IPS-15b (cell line): Measurements from ENCODE around the gene PRR20G.

Experiments used
- H3K27me3 ChIP-seq: one replicate; pipeline ENCODE4 v1.6.1; 2013; ENCODE audit warnings: low read length; ENCODE audit not compliant: control insufficient read depth, insufficient read depth
- H3K36me3 ChIP-seq: one replicate; pipeline ENCODE4 v1.6.1; 2013; ENCODE audit warnings: low read length; ENCODE audit not compliant: control insufficient read depth, insufficient read depth
- H3K4me1 ChIP-seq: one replicate; pipeline ENCODE4 v1.6.1; 2013; ENCODE audit warnings: mild to moderate bottlenecking, low read length; ENCODE audit not compliant: control insufficient read depth, insufficient read depth
- H3K4me3 ChIP-seq: one replicate; pipeline ENCODE4 v1.5.1; 2013; ENCODE audit warnings: low read depth, low read length
- H3K9ac ChIP-seq: one replicate; pipeline ENCODE4 v1.6.1; 2013; ENCODE audit warnings: low read depth, mild to moderate bottlenecking, low read length
- H3K9me3 ChIP-seq: one replicate; pipeline ENCODE4 v1.6.1; 2013; ENCODE audit warnings: mild to moderate bottlenecking, low read length; ENCODE audit not compliant: control insufficient read depth, insufficient read depth

The PRR20G gene

GRCh38 chr3:127275287-127275781 is 12.5 kb downstream of the PRR20G start:
- H3K36me3 ChIP-seq: no peaks in the 10 kb centered on the region
- H3K4me3 ChIP-seq: no peak overlapping the region
- no peaks in the 10 kb centered on the region for H3K4me1 ChIP-seq
- H3K9me3 ChIP-seq: peaks cover 11% of the 10 kb centered on the region
- H3K27me3 ChIP-seq: no peaks in the 10 kb centered on the region
- no peak overlapping the region for H3K9ac ChIP-seq

- Histone ChIP-seq H3K9ac (no peak overlapping the region), H3K9me3 (peaks cover 11% of the 10 kb centered on the region), H3K27me3 (no peaks in the 10 kb centered on the region), H3K4me1 (no peaks in the 10 kb centered on the region), H3K36me3 (no peaks in the 10 kb centered on the region), H3K4me3 (no peak overlapping the region)
Observed at GRCh38 chr3:127274200-127274760, 13.6 kb downstream of the PRR20G start.

GRCh38 chr3:127273206-127273605 is 14.6 kb downstream of the PRR20G start:
- no peaks in the 10 kb centered on the region for H3K36me3 ChIP-seq
- H3K4me1 ChIP-seq: no peaks in the 10 kb centered on the region
- H3K27me3 ChIP-seq: no peaks in the 10 kb centered on the region
- no peak overlapping the region for H3K9ac ChIP-seq
- peaks cover 11% of the 10 kb centered on the region for H3K9me3 ChIP-seq
- no peak overlapping the region for H3K4me3 ChIP-seq

GRCh38 chr3:127266186-127266585 is 21.7 kb downstream of the PRR20G start:
- Histone ChIP-seq H3K36me3 (no peaks in the 10 kb centered on the region), H3K9me3 (no peaks in the 10 kb centered on the region), H3K4me1 (no peaks in the 10 kb centered on the region), H3K9ac (no peak overlapping the region), H3K4me3 (no peak overlapping the region), H3K27me3 (no peaks in the 10 kb centered on the region)

GRCh38 chr3:127265581-127265981 is 22.3 kb downstream of the PRR20G start:
- Histone ChIP-seq H3K4me1 (no peaks in the 10 kb centered on the region), H3K27me3 (no peaks in the 10 kb centered on the region), H3K4me3 (no peak overlapping the region), H3K9me3 (no peaks in the 10 kb centered on the region), H3K36me3 (no peaks in the 10 kb centered on the region), H3K9ac (no peak overlapping the region)

- Histone ChIP-seq H3K27me3 (no peaks in the 10 kb centered on the region), H3K36me3 (no peaks in the 10 kb centered on the region), H3K9me3 (no peaks in the 10 kb centered on the region), H3K4me1 (no peaks in the 10 kb centered on the region), H3K4me3 (no peak overlapping the region), H3K9ac (no peak overlapping the region)
Observed at GRCh38 chr3:127264794-127265514, 22.9 kb downstream of the PRR20G start.

- H3K36me3 ChIP-seq: no peaks in the 10 kb centered on the region
- no peaks in the 10 kb centered on the region for H3K9me3 ChIP-seq
- no peaks in the 10 kb centered on the region for H3K4me1 ChIP-seq
- no peak overlapping the region for H3K9ac ChIP-seq
- H3K27me3 ChIP-seq: no peaks in the 10 kb centered on the region
- H3K4me3 ChIP-seq: no peak overlapping the region
Observed at GRCh38 chr3:127264292-127264691, 23.6 kb downstream of the PRR20G start.

GRCh38 chr3:127263586-127264231 is 24.1 kb downstream of the PRR20G start:
- H3K4me1 ChIP-seq: no peaks in the 10 kb centered on the region
- H3K27me3 ChIP-seq: no peaks in the 10 kb centered on the region
- no peak overlapping the region for H3K9ac ChIP-seq
- no peaks in the 10 kb centered on the region for H3K36me3 ChIP-seq
- no peak overlapping the region for H3K4me3 ChIP-seq
- no peaks in the 10 kb centered on the region for H3K9me3 ChIP-seq

GRCh38 chr3:127263037-127263436 is 24.8 kb downstream of the PRR20G start:
- Histone ChIP-seq H3K9ac (no peak overlapping the region), H3K36me3 (no peaks in the 10 kb centered on the region), H3K27me3 (no peaks in the 10 kb centered on the region), H3K4me1 (no peaks in the 10 kb centered on the region), H3K9me3 (no peaks in the 10 kb centered on the region), H3K4me3 (no peak overlapping the region)

- no peaks in the 10 kb centered on the region for H3K36me3 ChIP-seq
- H3K9ac ChIP-seq: no peak overlapping the region
- no peak overlapping the region for H3K4me3 ChIP-seq
- H3K27me3 ChIP-seq: no peaks in the 10 kb centered on the region
- no peaks in the 10 kb centered on the region for H3K4me1 ChIP-seq
- H3K9me3 ChIP-seq: no peaks in the 10 kb centered on the region
Observed at GRCh38 chr3:127262533-127262932, 25.3 kb downstream of the PRR20G start.

- Histone ChIP-seq H3K36me3 (no peaks in the 10 kb centered on the region), H3K9me3 (no peaks in the 10 kb centered on the region), H3K27me3 (no peaks in the 10 kb centered on the region), H3K9ac (no peak overlapping the region), H3K4me3 (no peak overlapping the region), H3K4me1 (no peaks in the 10 kb centered on the region)
Observed at GRCh38 chr3:127261925-127262324, 25.9 kb downstream of the PRR20G start.
